CD4-positive, alpha-beta memory T cell (primary cell): Measurements from ENCODE around the gene GABRA5. TPM values are rescaled to one million over a fixed set of nuclear protein-coding genes. Genes with fewer than 3 reads are reported as not detected.

ENCODE experiments used
- CTCF ChIA-PET: fragments of 350-600 bp; sonication (Branson Sonifier 250); formaldehyde crosslinking; loops from one replicate; lab custom pipeline; 2021; ENCODE audit warnings: inconsistent platforms; ENCODE audit not compliant: partially characterized antibody; lab: Charles Lee
- POLR2A ChIA-PET: fragments of 350-600 bp; sonication (Branson Sonifier 250); formaldehyde crosslinking; loops from one replicate; lab custom pipeline; 2021; ENCODE audit not compliant: partially characterized antibody; lab: Charles Lee
- DNase-seq, 5 donors: peaks; one replicate each; pipeline versions ENCODE4 v3.0.0 to v3.0.0-alpha.2; 2020 to 2022; ENCODE audit warnings: mixed read lengths in 1 of 5
- H3K27ac ChIP-seq: one replicate; pipeline ENCODE4 v1.7.0; 2013; ENCODE audit warnings: low read depth, low read length
- H3K27me3 ChIP-seq: 2 replicates; pipeline ENCODE4 v1.7.0; 2013; ENCODE audit warnings: mild to moderate bottlenecking, low read length, moderate library complexity; ENCODE audit not compliant: insufficient read depth
- H3K36me3 ChIP-seq: 2 replicates; pipeline ENCODE4 v1.7.0; 2013; ENCODE audit warnings: mild to moderate bottlenecking, low read length, moderate library complexity; ENCODE audit not compliant: insufficient read depth
- H3K4me1 ChIP-seq: 2 replicates; pipeline ENCODE4 v1.7.0; 2013; ENCODE audit warnings: mild to moderate bottlenecking, low read length, moderate library complexity; ENCODE audit not compliant: insufficient read depth
- H3K4me3 ChIP-seq, 2 donors: one replicate each; pipeline ENCODE4 v1.7.0; 2013; ENCODE audit warnings: low read length in 2 of 2, mild to moderate bottlenecking in 1 of 2
- H3K9me3 ChIP-seq, 2 donors: one replicate each; pipeline ENCODE4 v1.7.0; 2013; ENCODE audit warnings: low read length in 2 of 2, control low read depth in 1 of 2; ENCODE audit not compliant: control insufficient read depth in 1 of 2
- H3K27ac Mint-ChIP-seq, 7 donors: one replicate each; pipeline ENCODE4 v1.8.0; 2020 to 2021; ENCODE audit warnings: mixed read lengths in 7 of 7, mild to moderate bottlenecking in 6 of 7, inconsistent platforms in 3 of 7, moderate library complexity in 3 of 7
- H3K27me3 Mint-ChIP-seq, 2 donors: one replicate each; pipeline ENCODE4 v1.8.0; 2020 to 2021; ENCODE audit warnings: mixed read lengths in 2 of 2
- H3K36me3 Mint-ChIP-seq, 2 donors: one replicate each; pipeline ENCODE4 v1.8.0; 2020 to 2021; ENCODE audit warnings: mixed read lengths in 2 of 2, inconsistent platforms in 1 of 2, mild to moderate bottlenecking in 1 of 2
- H3K4me1 Mint-ChIP-seq, 4 donors: one replicate each; pipeline ENCODE4 v1.8.0; 2020 to 2021; ENCODE audit warnings: mixed read lengths in 4 of 4, mild to moderate bottlenecking in 1 of 4
- H3K4me3 Mint-ChIP-seq, 8 donors: one replicate each; pipeline ENCODE4 v1.8.0; 2020 to 2021; ENCODE audit warnings: mixed read lengths in 8 of 8, mild to moderate bottlenecking in 7 of 8, moderate library complexity in 6 of 8, inconsistent platforms in 3 of 8
- H3K9me3 Mint-ChIP-seq, 8 donors: one replicate each; pipeline ENCODE4 v1.8.0; 2020 to 2021; ENCODE audit warnings: mixed read lengths in 8 of 8, mild to moderate bottlenecking in 5 of 8, inconsistent platforms in 3 of 8, moderate library complexity in 1 of 8
- intact Hi-C: fragments of 100-400 bp; cut with micrococcal nuclease; formaldehyde crosslinking; loops from one replicate; pipeline ENCODE4 v1.15.1; 2023
- polyA plus RNA-seq, 2 donors: library from polyadenylated mRNA; unstranded; fragments of 300-500 nt; fragmentation: Illumina TruSeq; gene quantifications; one replicate each; pipeline ENCODE4 v1.2.3, GENCODE V29; 2021
- total RNA-seq, 2 experiments: library from RNA; stranded (reverse); gene quantifications; one replicate each; pipeline ENCODE4 v1.2.3, GENCODE V29; 2021

GABRA5 gene
- total and polyA plus RNA-seq, 4 experiments from 2014 or later = not detected

- no peaks in the 10 kb centered on the region for H3K36me3 ChIP-seq
- H3K27me3 ChIP-seq = no peaks in the 10 kb centered on the region
- H3K4me1 ChIP-seq = no peaks in the 10 kb centered on the region
- no peak within 1 kb of the TSS for H3K27ac ChIP-seq
- intact Hi-C loops = no loop called here
- H3K9me3 ChIP-seq = no peaks in the 10 kb centered on the region
- Mint-ChIP-seq H3K27ac (no peak within 1 kb of the TSS), H3K36me3 (no peaks in the 10 kb centered on the region), H3K9me3 (peaks cover 0 to 15% (median 7%) of the 10 kb centered on the region in 8 donors), H3K27me3 (peaks cover 2 to 10% of the 10 kb centered on the region in 2 donors), H3K4me3 (peak within 1 kb of the TSS in 1 of 8 donors; percentile 56), H3K4me1 (no peaks in the 10 kb centered on the region)
- H3K4me3 ChIP-seq = no peak within 1 kb of the TSS
- POLR2A ChIA-PET = no interaction called here
- no peak for DNase-seq
- CTCF ChIA-PET = no interaction called here
Measured at GRCh38 chr15:26970712-26971210, 103.9 kb downstream of the GABRA5 start, which contains the start of gene GABRG3. Gene GABRG3, plus strand, starts transcription at chr15:26971181.

- H3K9me3 Mint-ChIP-seq = peaks cover 0 to 15% (median 7%) of the 10 kb centered on the region in 8 donors
- no peak for DNase-seq
- ChIA-PET POLR2A (no interaction called here), CTCF (no interaction called here)
- H3K4me1 Mint-ChIP-seq = no peaks in the 10 kb centered on the region
- H3K27ac Mint-ChIP-seq = no peak overlapping the region
- Histone ChIP-seq H3K4me1 (no peaks in the 10 kb centered on the region), H3K27me3 (no peaks in the 10 kb centered on the region), H3K36me3 (no peaks in the 10 kb centered on the region), H3K4me3 (no peak overlapping the region), H3K27ac (no peak overlapping the region), H3K9me3 (no peaks in the 10 kb centered on the region)
- no peaks in the 10 kb centered on the region for H3K36me3 Mint-ChIP-seq
- H3K4me3 Mint-ChIP-seq = no peak overlapping the region
- peaks cover 2 to 10% of the 10 kb centered on the region in 2 donors for H3K27me3 Mint-ChIP-seq
- intact Hi-C loops = no loop called here
Measured at GRCh38 chr15:26971271-26972018, 104.6 kb downstream of the GABRA5 start.

GRCh38 chr15:26972636-26973035, 105.8 kb downstream of the GABRA5 start:
- DNase-seq = no peak
- POLR2A ChIA-PET = no interaction called here
- H3K4me3 ChIP-seq = no peak overlapping the region

GRCh38 chr15:26974120-26974780, 107.4 kb downstream of the GABRA5 start:
- Mint-ChIP-seq H3K36me3 (no peaks in the 10 kb centered on the region), H3K4me1 (no peaks in the 10 kb centered on the region), H3K27ac (no peak overlapping the region), H3K9me3 (peaks cover 0 to 15% (median 6%) of the 10 kb centered on the region in 8 donors), H3K4me3 (no peak overlapping the region), H3K27me3 (peaks cover 2 to 10% of the 10 kb centered on the region in 2 donors)
- H3K36me3 ChIP-seq = no peaks in the 10 kb centered on the region
- DNase-seq = no peak
- no peaks in the 10 kb centered on the region for H3K27me3 ChIP-seq
- ChIA-PET POLR2A (no interaction called here), CTCF (no interaction called here)
- intact Hi-C loops = no loop called here
- H3K4me3 ChIP-seq = no peak overlapping the region
- no peaks in the 10 kb centered on the region for H3K4me1 ChIP-seq
- no peak overlapping the region for H3K27ac ChIP-seq
- H3K9me3 ChIP-seq = no peaks in the 10 kb centered on the region

More at GRCh38 chr15:26972636-26973035, 105.8 kb downstream of the GABRA5 start:
- H3K27me3 Mint-ChIP-seq = peaks cover 2 to 10% of the 10 kb centered on the region in 2 donors
- Histone ChIP-seq H3K36me3 (no peaks in the 10 kb centered on the region), H3K27me3 (no peaks in the 10 kb centered on the region), H3K9me3 (no peaks in the 10 kb centered on the region), H3K27ac (no peak overlapping the region), H3K4me1 (no peaks in the 10 kb centered on the region)
- peaks cover 0 to 15% (median 6%) of the 10 kb centered on the region in 8 donors for H3K9me3 Mint-ChIP-seq
- CTCF ChIA-PET = no interaction called here
- intact Hi-C loops = no loop called here
- no peak overlapping the region for H3K4me3 Mint-ChIP-seq
- H3K27ac Mint-ChIP-seq = no peak overlapping the region
- no peaks in the 10 kb centered on the region for H3K36me3 Mint-ChIP-seq
- no peaks in the 10 kb centered on the region for H3K4me1 Mint-ChIP-seq

DNA sequence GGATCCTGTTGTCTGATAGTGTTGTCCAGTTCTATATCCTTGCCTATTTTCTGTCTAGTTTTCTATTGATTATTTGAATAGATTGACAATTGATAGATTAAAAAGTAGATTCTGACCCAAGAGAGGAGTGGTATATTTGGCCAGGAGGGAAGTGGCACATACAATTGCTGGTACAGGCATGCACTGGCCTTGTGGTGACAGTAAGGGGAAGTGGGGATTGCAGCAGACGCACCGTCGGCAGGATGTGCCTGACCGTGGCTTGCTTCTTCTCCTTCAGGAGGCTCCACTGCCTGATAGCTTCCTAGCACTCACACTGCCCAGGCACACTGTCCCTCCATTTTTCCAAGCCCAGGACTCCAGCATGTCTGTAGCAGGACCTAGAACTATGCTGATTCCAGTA, 114.6 kb downstream of the GABRA5 start:
- H3K4me3 Mint-ChIP-seq = no peak overlapping the region
- intact Hi-C loops = no loop called here
- Histone ChIP-seq H3K9me3 (no peaks in the 10 kb centered on the region), H3K4me3 (no peak overlapping the region), H3K36me3 (no peaks in the 10 kb centered on the region), H3K27me3 (no peaks in the 10 kb centered on the region), H3K4me1 (no peaks in the 10 kb centered on the region), H3K27ac (no peak overlapping the region)
- H3K36me3 Mint-ChIP-seq = no peaks in the 10 kb centered on the region
- DNase-seq = no peak
- H3K27ac Mint-ChIP-seq = no peak overlapping the region
- H3K4me1 Mint-ChIP-seq = no peaks in the 10 kb centered on the region
- peaks cover 0 to 8% (median 2%) of the 10 kb centered on the region in 8 donors for H3K9me3 Mint-ChIP-seq
- POLR2A ChIA-PET = no interaction called here
- no peaks in the 10 kb centered on the region for H3K27me3 Mint-ChIP-seq
- CTCF ChIA-PET = no interaction called here

- Histone ChIP-seq H3K4me3 (no peak overlapping the region), H3K27me3 (no peaks in the 10 kb centered on the region), H3K9me3 (no peaks in the 10 kb centered on the region), H3K27ac (no peak overlapping the region), H3K4me1 (no peaks in the 10 kb centered on the region), H3K36me3 (no peaks in the 10 kb centered on the region)
- Mint-ChIP-seq H3K9me3 (peaks cover 0 to 15% (median 5%) of the 10 kb centered on the region in 8 donors), H3K4me3 (no peak overlapping the region), H3K4me1 (no peaks in the 10 kb centered on the region), H3K27me3 (no peaks in the 10 kb centered on the region), H3K27ac (no peak overlapping the region), H3K36me3 (no peaks in the 10 kb centered on the region)
- ChIA-PET POLR2A (no interaction called here), CTCF (no interaction called here)
- intact Hi-C loops = no loop called here
- no peak for DNase-seq
Measured at GRCh38 chr15:26983822-26984221, 117.0 kb downstream of the GABRA5 start.

DNA sequence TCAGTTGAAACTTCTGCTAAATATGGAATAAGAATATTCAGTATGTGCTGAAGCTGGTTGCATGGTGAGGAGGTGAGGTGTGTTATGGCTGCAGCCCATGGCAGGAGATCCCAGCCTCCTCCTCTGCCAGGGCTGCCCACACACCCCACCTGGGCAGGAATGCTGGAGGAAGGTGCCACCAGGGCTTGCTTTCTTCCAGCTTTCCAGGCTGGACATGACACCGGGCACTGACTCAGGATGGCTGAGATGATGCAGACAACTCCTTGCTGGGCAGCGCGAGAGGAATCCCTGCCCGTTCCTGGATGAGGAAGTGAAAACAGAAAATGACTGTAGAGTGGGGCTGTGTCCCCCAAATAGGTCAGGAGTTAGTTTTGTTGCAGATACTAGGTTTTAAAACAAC, 118.2 kb downstream of the GABRA5 start:
- Mint-ChIP-seq H3K27ac (no peak overlapping the region), H3K9me3 (peaks cover 0 to 15% (median 5%) of the 10 kb centered on the region in 8 donors), H3K27me3 (no peaks in the 10 kb centered on the region), H3K36me3 (no peaks in the 10 kb centered on the region), H3K4me3 (no peak overlapping the region), H3K4me1 (no peaks in the 10 kb centered on the region)
- no peak overlapping the region for H3K27ac ChIP-seq
- CTCF ChIA-PET = no interaction called here
- no peak for DNase-seq
- H3K4me1 ChIP-seq = no peaks in the 10 kb centered on the region
- no peaks in the 10 kb centered on the region for H3K27me3 ChIP-seq
- POLR2A ChIA-PET = no interaction called here
- H3K4me3 ChIP-seq = no peak overlapping the region
- H3K36me3 ChIP-seq = no peaks in the 10 kb centered on the region
- H3K9me3 ChIP-seq = no peaks in the 10 kb centered on the region
- intact Hi-C loops = no loop called here
